HG03520 (cell line): Measurements from ENCODE around the gene EPB41L3.

Experiments
- ATAC-seq: cut with Tn5 transposase; IDR thresholded peaks from one replicate; pipeline ENCODE4 v1.9.1; 2021; ENCODE audit warnings: mild to moderate bottlenecking, moderate library complexity; ENCODE audit not compliant: unreplicated experiment

EPB41L3 gene

DNA sequence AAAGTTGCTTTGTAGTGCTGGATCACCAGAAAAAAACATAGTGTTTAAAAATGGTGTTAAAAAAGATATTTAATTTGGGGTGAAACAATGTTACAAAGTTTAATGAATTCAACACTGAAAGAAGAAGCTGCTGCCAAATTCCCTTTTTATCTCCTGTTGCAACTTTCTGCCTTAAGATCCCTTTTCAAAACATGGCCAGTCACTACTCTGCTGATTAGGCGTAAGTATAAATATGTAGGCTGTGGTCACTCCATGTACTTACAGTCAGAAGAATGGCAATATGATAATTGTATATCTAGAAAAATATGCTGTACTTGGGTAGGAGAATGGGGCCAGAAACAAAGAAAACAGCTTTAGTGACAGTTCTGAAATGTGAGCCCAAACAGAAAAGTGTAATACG lies 124.8 kb downstream of the EPB41L3 start:
- ATAC-seq: no peak

DNA sequence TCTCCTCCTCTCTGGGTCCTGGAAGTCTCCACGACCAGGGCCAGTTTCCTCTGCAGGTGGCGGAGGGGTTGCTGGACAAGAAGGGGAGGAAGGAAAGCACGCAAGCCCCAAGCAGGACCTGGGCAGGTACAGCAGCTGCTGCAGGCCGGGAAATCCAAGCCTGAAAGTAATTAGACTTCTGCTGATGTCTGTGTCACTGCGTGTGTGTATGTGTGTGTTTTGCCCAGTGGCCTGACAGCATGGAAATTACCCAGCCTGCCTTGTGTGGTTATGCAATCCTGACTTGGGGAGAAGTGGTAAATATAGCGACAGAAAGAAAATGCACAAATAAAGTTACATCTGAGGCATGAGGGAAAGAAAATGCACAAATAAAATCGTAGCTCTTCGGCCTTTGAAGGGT lies 126.5 kb downstream of the EPB41L3 start:
- no peak for ATAC-seq

DNA sequence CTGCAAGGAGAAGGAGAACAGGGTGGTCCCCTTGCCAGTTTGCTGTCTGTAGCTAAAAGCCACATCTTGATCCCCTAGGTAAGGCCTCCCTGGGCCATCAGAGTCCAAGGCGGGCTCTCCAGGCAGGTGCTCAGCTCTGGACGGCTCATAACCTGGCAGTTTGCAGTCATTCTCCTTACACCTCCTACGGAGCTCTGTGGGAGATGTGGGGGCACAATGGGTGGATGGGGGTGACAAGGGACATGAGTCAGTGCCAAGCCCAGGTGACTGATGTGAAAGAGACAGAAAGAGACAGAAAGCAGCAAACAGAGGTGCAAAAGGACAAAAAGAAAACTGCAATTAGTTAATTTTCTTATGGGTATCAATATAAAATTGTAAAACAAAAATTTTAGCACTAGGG lies 127.7 kb downstream of the EPB41L3 start:
- no peak for ATAC-seq

DNA sequence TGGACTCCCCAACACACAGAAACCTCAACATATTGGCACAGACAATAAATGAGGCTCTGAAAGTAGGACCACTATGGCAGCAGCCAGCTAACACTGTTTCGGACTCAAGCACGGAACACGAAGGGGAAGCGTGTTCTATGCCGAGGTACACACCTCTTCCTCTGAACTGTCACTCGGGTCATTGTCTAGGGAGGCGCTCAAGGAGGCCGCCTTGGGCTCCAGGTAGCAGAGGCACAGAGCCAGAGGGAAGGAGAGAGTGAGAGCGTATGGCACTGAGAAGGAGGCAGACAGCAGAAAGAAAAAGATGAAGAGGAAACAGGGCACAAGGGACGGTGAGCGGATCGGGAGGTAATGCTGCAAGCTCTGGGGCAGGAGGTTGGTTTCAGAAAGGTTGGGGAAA lies 128.1 kb downstream of the EPB41L3 start:
- ATAC-seq: no peak

DNA sequence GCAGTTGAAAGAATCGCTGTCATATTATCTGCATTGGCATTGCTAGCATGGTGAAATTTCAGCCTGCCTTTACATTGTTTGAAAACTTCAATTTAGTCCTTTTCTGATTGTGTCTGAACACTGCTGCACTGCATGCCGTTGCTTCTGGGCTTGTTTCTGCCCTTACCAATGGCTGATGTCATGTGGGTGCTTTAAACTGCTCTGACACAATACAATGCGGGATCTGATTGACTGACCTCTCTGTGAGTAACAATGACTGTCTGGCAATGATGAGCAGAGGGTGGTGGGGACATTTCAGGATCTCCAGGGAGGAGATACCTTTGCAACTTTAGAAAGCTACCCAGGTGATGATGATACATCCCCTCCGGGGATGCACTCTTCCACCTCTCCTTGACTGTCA lies 128.8 kb downstream of the EPB41L3 start:
- ATAC-seq: no peak

DNA sequence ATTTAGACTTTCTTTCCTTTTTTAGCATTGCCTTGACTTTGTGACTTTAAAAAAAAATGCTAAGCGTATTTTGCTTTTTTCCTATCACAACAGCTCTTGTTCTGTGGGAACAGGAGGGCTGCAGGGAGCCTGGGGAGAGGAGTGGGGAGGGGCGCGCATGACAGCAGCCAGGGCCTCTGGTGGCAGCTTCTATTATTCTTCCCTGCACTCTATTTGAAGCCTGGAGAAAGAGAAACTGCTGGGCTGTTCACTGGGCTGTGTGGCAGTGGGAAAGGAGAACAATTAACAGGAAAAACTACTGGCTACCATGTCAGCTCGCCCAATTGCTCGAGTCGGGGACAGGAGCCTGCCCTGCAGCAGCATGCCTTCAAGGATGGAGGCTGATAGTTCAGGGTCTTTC lies 129.3 kb downstream of the EPB41L3 start:
- no peak for ATAC-seq

DNA sequence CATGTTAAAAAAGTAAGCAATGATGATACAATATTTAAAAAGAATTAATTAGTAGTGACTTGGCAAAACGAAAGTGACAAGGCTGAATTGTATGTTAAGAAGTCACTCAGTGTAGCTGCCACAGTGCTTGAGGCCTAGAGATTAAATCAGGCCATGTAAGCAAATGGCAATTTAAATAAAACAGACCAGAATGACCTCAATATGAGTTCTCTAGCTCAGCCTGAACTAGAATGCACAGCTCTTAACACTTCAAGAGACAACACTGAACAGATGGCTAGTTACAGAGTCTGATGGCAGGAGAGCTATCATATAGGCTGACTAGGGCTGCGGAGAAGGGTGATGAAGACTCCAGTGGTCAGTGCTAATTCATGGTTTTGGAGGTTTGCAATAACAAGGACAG lies 130.3 kb downstream of the EPB41L3 start:
- no peak for ATAC-seq

DNA sequence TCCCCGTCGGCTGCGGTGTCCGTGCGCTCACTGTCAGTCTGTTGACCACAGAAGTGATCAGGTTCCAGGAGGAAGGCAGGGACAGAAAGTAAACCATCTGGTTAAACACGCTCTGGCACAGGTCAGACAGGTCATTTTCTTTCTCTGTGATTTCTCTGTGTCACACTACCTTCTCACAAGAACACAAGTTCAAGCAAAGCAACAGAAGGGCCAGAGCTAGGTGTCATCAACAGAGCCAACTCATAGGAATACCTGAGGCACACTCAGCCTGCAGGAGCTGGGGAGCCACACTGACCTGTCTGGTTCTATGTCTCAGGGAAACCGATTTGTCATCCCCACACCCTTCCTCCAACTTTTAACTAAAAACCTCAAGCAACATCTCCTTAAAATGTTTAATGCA lies 133.2 kb downstream of the EPB41L3 start:
- ATAC-seq: no peak

DNA sequence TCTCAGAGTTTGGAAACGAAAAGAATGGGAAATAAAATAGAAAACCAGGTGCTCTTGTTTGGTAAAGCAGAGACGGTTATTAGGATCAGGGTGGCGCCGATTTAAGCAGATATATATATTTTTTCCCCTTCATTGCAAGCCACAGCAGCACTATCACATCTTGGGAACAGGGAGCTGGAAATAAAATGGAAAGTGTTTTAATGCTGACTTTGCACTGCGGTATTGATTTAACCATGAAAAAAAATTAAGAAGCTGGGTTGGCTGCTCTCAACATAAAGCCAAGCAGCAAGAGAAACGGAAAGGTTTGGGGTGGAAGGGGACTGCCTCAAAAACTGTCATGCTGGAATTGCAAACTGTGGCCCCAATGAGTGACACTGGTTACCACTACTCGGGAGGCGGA lies 145.5 kb downstream of the EPB41L3 start:
- no peak for ATAC-seq

DNA sequence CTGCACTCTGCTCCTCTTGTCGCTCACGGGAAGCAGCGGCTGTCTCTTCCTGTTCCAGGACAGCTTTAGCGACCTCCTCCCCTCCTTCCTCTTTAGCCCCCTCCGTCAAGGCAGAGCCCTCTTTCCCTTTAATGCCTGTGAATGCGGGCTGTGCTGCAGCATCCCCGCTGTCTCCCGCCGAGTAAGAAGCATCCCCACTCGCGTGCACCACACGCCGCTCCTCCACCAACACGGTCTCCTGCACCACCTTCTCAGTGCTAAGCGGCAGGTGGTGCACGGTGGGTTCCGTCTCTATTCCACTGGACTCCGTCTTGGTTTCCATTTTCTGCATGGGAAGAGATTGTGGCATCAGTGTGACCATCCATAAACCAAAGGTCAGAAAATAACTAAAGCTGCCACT lies 146.7 kb downstream of the EPB41L3 start:
- no peak for ATAC-seq

DNA sequence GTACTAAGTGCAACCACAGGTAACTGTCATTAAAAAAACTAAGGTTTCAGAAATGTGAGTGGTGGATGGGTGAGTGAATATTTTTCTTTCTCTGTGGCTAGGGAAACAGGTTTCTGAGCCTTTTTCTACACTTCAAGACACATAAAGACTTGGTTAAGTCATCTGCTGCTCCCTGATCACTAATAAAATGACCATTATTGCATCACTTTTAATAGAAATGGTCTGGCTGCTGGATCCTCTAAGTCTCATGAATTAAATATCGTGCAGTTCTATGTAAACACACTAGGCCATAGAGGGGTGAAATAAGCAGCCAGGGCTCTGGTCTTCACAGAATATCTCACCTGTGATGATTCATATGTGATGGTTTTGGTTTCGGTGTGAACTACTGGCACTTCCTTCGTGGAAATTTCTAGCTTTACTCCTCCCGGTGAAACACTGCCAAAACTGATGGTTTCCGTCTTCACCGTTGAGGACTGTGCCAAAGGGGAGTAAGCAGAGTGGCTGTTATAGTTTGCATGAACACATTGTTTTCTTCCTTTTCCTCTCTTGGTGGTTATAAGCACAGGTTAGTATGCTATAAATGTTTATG lies 147.8 kb downstream of the EPB41L3 start:
- no peak for ATAC-seq

DNA sequence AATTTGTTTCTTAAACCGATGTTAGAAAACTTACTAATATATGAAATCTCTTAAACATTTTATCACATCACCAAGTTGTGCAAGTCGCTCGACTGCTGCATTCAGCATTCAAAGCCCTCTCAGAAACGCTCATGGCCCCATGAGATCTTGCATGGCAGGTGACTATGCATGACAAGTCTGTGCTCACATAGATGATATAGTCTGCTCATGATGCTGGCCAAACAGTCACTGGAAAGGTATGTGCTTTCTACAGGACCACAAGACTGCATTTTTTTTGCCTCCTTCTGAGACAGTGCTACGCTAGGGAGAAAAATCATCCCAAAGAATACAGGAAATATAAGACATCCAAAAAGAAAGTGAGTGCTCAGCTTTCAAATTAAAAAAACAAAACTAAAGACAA lies 150.0 kb downstream of the EPB41L3 start:
- no peak for ATAC-seq

DNA sequence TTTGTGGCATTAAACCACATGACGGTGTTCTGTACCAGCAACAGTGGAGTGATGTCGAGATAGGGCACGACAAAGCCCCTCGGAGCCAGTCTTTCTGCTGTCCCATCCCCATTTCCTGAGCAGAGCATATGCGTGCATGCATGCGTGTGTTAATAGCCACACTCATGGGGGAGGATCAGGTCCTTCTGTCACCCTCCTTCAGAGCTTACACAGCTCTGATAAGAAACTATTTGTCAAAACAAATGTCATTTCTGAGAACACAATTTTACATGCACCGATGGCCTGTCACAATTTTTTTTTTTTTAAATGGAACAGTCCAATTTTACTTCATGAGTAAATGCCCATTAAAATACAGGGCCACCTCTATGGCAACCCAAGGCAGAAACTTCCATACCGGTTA lies 152.4 kb downstream of the EPB41L3 start:
- no peak for ATAC-seq

DNA sequence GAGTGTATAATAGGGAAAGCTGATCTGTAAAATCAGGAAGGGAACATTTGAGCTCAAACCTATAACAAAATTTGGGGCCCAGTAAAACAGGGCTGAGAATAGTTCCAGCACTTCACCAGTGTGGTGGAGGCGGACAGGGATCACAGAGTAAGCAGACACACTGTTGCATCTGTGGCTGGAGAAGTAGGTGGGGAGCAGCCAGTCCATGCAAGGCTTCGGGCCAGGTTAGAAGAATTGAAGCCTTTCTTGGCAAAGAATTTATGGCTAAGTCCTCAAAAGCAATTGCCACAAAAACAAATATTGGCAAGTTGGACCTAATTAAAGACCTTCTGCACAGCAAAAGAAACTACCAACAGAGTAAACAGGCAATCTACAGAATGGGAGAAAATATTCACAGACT lies 154.4 kb downstream of the EPB41L3 start:
- no peak for ATAC-seq

DNA sequence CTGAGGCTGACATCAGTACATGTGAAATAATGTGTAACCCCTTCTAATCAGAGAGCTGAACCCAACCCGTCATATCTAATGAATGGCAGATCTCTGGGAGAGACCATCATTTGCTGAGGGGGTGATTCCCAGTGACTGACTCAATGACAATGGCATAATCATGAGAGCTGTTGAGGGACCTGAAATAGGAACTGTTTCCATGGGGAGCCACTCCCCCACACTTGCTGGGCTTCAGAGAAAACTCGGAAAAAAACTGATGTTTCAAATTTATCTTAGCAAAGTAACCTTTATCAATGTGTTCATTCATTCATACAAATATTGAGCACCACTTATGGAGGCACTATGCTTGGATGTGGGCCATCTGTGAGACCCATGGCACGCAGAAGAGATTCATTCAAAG lies 154.9 kb downstream of the EPB41L3 start:
- ATAC-seq: no peak

DNA sequence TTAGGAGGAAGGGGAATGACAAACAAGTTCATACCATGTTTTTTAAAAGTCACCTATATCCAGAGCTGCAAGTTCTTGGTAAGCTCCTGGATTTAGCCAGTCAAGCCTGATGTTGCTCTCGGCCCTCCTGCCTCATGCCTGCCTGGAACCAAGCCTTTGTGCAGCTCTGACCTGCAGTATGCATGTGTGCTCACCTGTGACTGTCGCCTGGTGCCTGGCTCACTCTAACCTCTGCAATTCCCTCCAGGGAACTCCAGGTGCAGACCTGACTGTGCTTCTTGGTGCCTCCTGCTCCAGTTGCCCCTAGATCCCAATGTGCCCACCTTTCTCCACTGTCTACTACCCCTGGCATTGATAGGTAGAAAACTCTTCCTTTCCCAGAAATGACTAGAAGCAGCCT lies 163.2 kb downstream of the EPB41L3 start:
- no peak for ATAC-seq

DNA sequence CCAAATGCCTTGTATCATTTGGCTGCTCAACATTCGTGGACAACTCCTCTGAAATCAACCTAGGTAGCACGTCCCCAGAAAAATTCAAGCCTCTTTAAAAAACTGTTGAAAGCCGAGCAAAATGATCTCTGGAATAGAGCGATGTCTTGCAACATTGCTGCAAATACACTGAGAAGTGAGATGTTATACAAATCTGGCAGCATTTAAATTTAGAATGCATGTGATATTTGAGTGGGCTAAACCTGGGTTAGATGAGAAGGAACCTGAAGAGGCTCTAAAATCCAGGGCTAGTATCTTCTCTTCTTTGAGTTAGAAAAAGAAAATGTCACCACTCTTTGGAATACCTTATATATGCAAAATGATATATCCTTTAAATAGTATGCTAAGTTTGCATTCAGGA lies 166.8 kb downstream of the EPB41L3 start:
- ATAC-seq: no peak

DNA sequence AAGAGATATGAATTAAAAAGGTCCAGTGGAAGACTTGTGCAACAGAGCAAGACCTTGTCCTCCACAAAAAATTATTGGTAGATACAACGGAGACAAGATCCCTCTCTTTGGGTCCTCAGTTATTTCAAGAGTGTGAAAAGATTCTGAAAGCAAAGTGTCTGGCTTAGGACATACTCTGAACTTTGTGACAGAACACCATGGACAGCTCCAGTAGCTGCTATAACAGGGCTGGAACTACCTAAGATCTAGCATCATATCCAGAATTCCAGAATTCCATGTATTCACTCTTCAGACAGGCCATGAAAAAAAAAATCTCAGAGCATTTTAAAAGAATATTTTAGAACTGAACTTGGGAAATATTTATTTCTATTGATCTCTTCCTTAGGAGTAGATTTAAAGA lies 173.5 kb downstream of the EPB41L3 start:
- no peak for ATAC-seq

DNA sequence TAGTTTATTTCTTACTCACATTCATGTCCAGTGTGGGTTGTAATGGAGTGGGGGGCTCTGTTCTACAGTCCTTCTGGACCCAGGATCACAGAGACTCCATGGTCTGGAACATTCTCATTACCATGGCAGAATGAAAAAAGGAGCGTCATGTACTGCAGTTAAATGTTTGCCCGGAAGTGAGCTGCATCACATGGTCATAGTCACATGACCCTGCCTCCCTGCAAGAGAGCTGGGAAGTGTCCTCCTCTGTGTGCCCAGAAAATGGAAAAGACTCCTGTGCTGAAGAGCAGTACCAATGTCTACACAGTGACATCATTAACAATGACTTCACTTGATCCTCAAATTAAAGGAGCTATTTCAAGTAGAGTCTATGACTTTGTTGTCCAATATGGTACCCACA lies 174.3 kb downstream of the EPB41L3 start:
- ATAC-seq: no peak

DNA sequence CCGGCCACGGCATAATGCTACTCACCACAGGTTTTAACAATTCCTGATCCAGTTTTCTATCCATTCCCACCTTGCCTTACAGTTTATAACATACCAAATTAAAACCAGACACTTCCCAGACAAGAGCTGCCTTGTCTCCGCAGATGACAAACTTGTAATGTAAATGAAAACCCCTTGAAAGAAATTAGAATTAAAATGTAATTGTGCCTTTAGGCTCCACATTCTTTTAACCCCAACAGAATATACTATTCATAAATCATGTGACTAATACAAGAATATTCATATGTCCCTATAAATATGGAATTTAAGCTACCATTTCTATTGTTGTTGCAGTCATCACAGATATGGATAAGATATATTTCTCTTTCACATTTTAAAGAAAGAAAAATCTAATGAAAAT lies 178.4 kb downstream of the EPB41L3 start:
- no peak for ATAC-seq

DNA sequence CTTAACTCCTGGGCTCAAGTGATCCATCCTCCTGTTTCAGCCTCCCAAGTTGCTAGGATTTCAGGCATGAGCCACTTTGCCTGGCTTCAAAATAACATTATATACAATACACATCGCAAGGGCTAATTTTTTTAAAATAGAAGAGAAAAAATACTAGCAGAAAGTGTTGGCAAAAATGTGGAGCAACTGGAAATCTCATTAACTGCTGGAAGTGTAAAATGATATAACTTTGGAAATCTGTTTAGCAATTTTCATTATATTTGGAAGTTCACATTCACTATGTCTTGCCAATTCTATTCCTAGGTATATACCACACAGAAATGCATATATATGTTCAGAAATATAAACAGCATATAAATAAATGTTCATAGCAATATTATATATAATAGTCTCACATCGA lies 193.2 kb downstream of the EPB41L3 start:
- ATAC-seq: no peak
